Measurements from ENCODE around the gene HYAL3.

Gene HYAL3

GRCh38 chr3:50303013-50303815, 4.0 kb upstream of the HYAL3 start, which contains the start of gene HYAL1:
Gene HYAL1 (minus strand): TSS chr3:50303574. CDS start chr3:50302956, 618 bp downstream.
- TF ChIP-seq CTCF (IDR thresholded peaks at IDR 0.05; ENCODE audit: low read depth, low read length) = no peak; the same call in 1 of the 2 replicates
- no peak for DNase-seq (ENCODE audit: extremely low read depth, low read depth)

GRCh38 chr3:50302095-50303012, 3.1 kb upstream of the HYAL3 start:
- no peak for DNase-seq (ENCODE audit: extremely low read depth, low read depth)
- no peak for TF ChIP-seq CTCF (IDR thresholded peaks at IDR 0.05; ENCODE audit: low read depth, low read length)

GRCh38 chr3:50300681-50301254, 1.6 kb upstream of the HYAL3 start:
- DNase-seq (ENCODE audit: extremely low read depth, low read depth) = no peak
- TF ChIP-seq CTCF (IDR thresholded peaks at IDR 0.05; ENCODE audit: low read depth, low read length) = no peak

- DNase-seq (ENCODE audit: extremely low read depth, low read depth) = no peak
Observed at GRCh38 chr3:50299929-50300680, 900 bp upstream of the HYAL3 start.

GRCh38 chr3:50299638-50299928, 378 bp upstream of the HYAL3 start:
- no peak for DNase-seq (ENCODE audit: extremely low read depth, low read depth)
- TF ChIP-seq CTCF (IDR thresholded peaks at IDR 0.05; ENCODE audit: low read depth, low read length) = no peak

More at GRCh38 chr3:50299929-50300680, 900 bp upstream of the HYAL3 start:
- TF ChIP-seq CTCF (IDR thresholded peaks at IDR 0.05; ENCODE audit: low read depth, low read length) = no peak

GRCh38 chr3:50297896-50298725, 1.1 kb downstream of the HYAL3 start:
- no peak for DNase-seq (ENCODE audit: extremely low read depth, low read depth)
- TF ChIP-seq CTCF (IDR thresholded peaks at IDR 0.05; ENCODE audit: low read depth, low read length) = no peak

All from AG09319 (cell line).